Adrenal gland (tissue), 12 donors: Measurements from ENCODE around the gene CAMK1D. TPM values are rescaled to one million over a fixed set of nuclear protein-coding genes. Genes with fewer than 3 reads are reported as not detected.

Experiments used
- DNase-seq, 7 donors: peaks; one replicate each; pipeline ENCODE4 v3.0.0-alpha.2; 2019 to 2020
- H3K27ac ChIP-seq, 5 donors: fragments of 200-600 bp; sonication (generic) in 4 of 5; 1 replicate in 3 of 5; 2 replicates in 2 of 5; pipeline versions ENCODE4 v1.5.1 to v1.8.0; 2016 to 2020; ENCODE audit warnings: mild to moderate bottlenecking in 1 of 5
- H3K27me3 ChIP-seq: fragments of 200-600 bp; 2 replicates; pipeline ENCODE4 v1.8.0; 2021
- H3K36me3 ChIP-seq, 2 donors: fragments of 200-600 bp; replicated peaks in 1 of 2; 1 replicate in 1 of 2; 2 replicates in 1 of 2; pipeline versions ENCODE4 v1.5.1 to v1.8.0; 2018 to 2022
- H3K4me1 ChIP-seq, 2 donors: fragments of 200-600 bp; replicated peaks in 1 of 2; 1 replicate in 1 of 2; 2 replicates in 1 of 2; pipeline versions ENCODE4 v1.5.1 to v1.8.0; 2018 to 2021
- H3K4me3 ChIP-seq, 4 donors: fragments of 200-600 bp; sonication (generic) in 3 of 4; one replicate each; pipeline ENCODE4 v1.5.1; 2016 to 2018
- H3K9me3 ChIP-seq, 3 donors: fragments of 200-600 bp; sonication (generic) in 1 of 3; replicated peaks in 1 of 3; 1 replicate in 2 of 3; 2 replicates in 1 of 3; pipeline versions ENCODE4 v1.5.1 to v1.8.0; 2016 to 2021
- POLR2A ChIP-seq, 2 donors: fragments of 450-650 bp; IDR thresholded peaks; one replicate each; pipeline ENCODE4 v1.6.1; 2017; ENCODE audit warnings: antibody characterized with exemption in 2 of 2, mild to moderate bottlenecking in 2 of 2, moderate library complexity in 1 of 2
- WGBS, 4 donors: extraction: QIAGEN DNeasy Blood & Tissue Kit in 2 of 4; methylation state at CpG; one replicate each; pipeline versions ENCODE4 v1.1.5 to v1.1.7; 2013 to 2017; 5-methylcytosine and 5-hydroxymethylcytosine counted together
- intact Hi-C, 2 donors: fragments of 100-400 bp; cut with DNase I; formaldehyde crosslinking; loops; one replicate each; pipeline versions ENCODE4 v1.14.1 to v1.15.0; 2022 to 2023
- polyA plus RNA-seq, 3 donors: library from polyadenylated mRNA; stranded (reverse); fragments of 200-250 nt in 2 of 3; fragments of 350-450 nt in 1 of 3; fragmentation: Illumina TruSeq in 1 of 3; extraction: RNeasy Lipid Tissue Mini Kit (QIAGEN cat#74804) in 1 of 3; gene quantifications; one replicate each; pipeline ENCODE4 v1.2.3, GENCODE V29; 2013 to 2014
- total RNA-seq, 9 donors: library from RNA; depleted of rRNA in 4 of 9; stranded (reverse); fragments of >200 nt in 4 of 9; fragments of 120-200 nt in 1 of 9; fragmentation: NEBNext Ultra II Directional in 1 of 9; extraction: Animal tissue kit (Norgen Biotek cat#: 25700) in 1 of 9; gene quantifications; one replicate each; pipeline versions ENCODE4 v1.1.0 to v1.2.4, GENCODE V29; 2013 to 2023
- TF ChIP-seq, protein P1 (sequence below), 6 experiments: fragments of 450-650 bp in 4 of 6; fragments of 200-600 bp in 2 of 6; sonication (generic) in 1 of 6; IDR thresholded peaks; 1 replicate in 5 of 6; 2 replicates in 1 of 6; pipeline versions ENCODE4 v1.5.1 to v1.8.0; 2016 to 2021; ENCODE audit warnings: antibody characterized with exemption in 6 of 6, mild to moderate bottlenecking in 2 of 6, moderate library complexity in 1 of 6
- donor health status: healthy with polysubstance abuse.
- donor health status: Bipolar disorder and iron deficiency.
- donor health status: DM: yes; HTN: yes; CAD: no.
- donor health status: DM: no; HTN: no; CAD: no.
- donor health status: DM: no; HTN: no; CAD: no.
- donor health status: DM: yes; HTN: yes; CAD: no.

The CAMK1D gene
- total and polyA plus RNA-seq, 12 donors: 2.3 to 9.4 (median 6.5) TPM

DNA sequence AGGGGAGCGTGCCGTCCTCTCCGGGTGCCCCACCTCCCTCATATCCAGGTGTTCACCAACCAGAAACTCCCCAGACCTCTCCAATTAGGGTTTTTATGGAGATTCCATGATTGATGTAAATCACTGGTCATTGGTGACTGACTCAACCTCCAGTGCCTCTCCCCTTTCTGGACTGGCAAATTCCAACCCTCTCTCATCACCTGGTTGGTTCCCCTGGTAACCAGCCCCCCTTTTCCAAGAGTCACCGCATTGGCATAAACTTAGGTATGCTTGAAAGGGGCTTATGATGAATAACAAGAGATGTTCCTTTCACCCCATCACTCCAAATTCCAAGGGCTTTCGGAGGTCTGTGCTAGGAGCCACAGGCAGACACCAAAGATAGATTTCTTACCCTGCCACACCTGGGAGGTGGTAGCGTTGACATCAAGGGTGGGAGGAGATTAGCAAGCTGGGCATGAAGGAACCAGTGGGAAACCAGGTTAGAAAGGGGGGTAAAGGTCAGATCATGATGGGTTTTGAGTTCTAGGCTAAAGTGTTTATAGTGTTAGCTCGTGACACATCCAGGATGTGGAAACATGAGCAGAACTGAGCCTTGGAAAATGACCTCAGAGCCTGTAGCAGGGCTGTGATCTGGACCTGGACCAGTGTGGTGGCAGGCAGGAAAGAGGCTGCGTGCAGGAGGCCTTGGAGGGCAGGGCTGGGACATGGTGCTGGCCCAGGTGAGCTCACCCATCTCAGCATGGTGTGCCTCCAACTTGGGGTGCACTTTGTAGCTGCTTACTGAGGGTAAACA, 45.1 kb downstream of the CAMK1D start:
- no peak overlapping the region for H3K4me3 ChIP-seq

DNA sequence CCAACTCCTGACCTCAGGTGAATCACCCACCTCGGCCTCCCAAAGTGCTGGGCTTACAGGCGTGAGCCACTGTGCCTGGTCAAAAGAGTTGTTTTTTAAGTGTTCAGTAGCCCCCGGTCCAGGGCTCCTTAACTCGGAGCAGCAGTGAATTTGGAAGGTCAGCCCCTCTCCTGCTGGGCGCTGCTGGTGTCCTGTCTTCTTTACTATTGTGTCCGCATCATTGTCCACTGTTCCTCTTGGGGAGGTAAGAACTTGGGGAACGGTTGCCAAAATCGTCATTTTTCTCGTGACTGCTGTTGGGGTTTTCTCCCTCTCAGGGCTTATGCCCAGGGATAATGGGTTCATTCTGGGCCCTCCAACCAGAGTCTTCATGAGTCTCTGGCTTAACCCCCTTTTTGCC, 46.7 kb downstream of the CAMK1D start:
- no peaks in the 10 kb centered on the region for H3K4me1 ChIP-seq
- intact Hi-C loops: no loop called here
- DNase-seq: peak in 1 of 7 donors; percentile 18
- no peaks in the 10 kb centered on the region for H3K36me3 ChIP-seq
- H3K27me3 ChIP-seq: no peaks in the 10 kb centered on the region
- TF ChIP-seq, protein P1, sequence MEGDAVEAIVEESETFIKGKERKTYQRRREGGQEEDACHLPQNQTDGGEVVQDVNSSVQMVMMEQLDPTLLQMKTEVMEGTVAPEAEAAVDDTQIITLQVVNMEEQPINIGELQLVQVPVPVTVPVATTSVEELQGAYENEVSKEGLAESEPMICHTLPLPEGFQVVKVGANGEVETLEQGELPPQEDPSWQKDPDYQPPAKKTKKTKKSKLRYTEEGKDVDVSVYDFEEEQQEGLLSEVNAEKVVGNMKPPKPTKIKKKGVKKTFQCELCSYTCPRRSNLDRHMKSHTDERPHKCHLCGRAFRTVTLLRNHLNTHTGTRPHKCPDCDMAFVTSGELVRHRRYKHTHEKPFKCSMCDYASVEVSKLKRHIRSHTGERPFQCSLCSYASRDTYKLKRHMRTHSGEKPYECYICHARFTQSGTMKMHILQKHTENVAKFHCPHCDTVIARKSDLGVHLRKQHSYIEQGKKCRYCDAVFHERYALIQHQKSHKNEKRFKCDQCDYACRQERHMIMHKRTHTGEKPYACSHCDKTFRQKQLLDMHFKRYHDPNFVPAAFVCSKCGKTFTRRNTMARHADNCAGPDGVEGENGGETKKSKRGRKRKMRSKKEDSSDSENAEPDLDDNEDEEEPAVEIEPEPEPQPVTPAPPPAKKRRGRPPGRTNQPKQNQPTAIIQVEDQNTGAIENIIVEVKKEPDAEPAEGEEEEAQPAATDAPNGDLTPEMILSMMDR (IDR thresholded peaks at IDR 0.05): no peak
- no peak for TF ChIP-seq POLR2A (IDR thresholded peaks at IDR 0.05)
- H3K27ac ChIP-seq: no peak overlapping the region
- H3K4me3 ChIP-seq: no peak overlapping the region
- H3K9me3 ChIP-seq: no peaks in the 10 kb centered on the region
- 91 to 95% (median 94%) methylated on average over 8 to 9 of the region's 9 CpGs for WGBS, 4 donors

More for the DNA sequence above, 45.1 kb downstream of the CAMK1D start:
- intact Hi-C loops: no loop called here
- Histone ChIP-seq H3K27me3 (no peaks in the 10 kb centered on the region), H3K27ac (no peak overlapping the region), H3K36me3 (no peaks in the 10 kb centered on the region), H3K9me3 (no peaks in the 10 kb centered on the region), H3K4me1 (peaks cover 0 to 5% of the 10 kb centered on the region in 2 donors)
- 80 to 94% (median 82%) methylated on average over 8 of the region's 8 CpGs for WGBS, 4 donors
- peak in 1 of 7 donors; percentile 30 for DNase-seq
- no peak for TF ChIP-seq POLR2A (IDR thresholded peaks at IDR 0.05)
- TF ChIP-seq, protein P1 (IDR thresholded peaks at IDR 0.05): no peak

DNA sequence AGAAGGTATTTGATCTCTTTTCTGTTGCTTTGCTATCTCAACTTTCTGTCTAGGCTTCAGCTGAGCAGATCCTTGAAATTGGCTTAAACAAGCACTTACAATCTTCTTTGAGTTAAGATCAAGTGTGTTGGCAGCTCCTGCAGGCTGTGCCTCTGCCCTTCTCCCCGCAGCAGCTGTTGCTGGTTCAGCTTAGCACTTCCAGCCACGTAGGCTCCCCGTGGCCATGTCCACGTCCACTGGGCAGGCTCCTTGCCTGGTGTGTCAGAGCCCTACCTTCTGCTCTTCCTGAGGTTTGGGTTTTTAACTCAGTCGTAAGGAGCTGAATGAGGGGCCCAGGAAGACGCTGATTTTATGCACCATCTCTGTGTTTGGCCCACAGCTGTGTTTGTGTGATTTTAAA, 47.2 kb downstream of the CAMK1D start:
- Histone ChIP-seq H3K36me3 (no peaks in the 10 kb centered on the region), H3K27ac (no peak overlapping the region), H3K4me3 (no peak overlapping the region), H3K4me1 (no peaks in the 10 kb centered on the region), H3K27me3 (no peaks in the 10 kb centered on the region), H3K9me3 (no peaks in the 10 kb centered on the region)
- peak in 1 of 7 donors; percentile 29 for DNase-seq
- TF ChIP-seq, protein P1 (IDR thresholded peaks at IDR 0.05): no peak
- no peak for TF ChIP-seq POLR2A (IDR thresholded peaks at IDR 0.05)
- intact Hi-C loops: no loop called here
- 82 to 91% (median 86%) methylated on average over 6 of the region's 6 CpGs for WGBS, 4 donors

DNA sequence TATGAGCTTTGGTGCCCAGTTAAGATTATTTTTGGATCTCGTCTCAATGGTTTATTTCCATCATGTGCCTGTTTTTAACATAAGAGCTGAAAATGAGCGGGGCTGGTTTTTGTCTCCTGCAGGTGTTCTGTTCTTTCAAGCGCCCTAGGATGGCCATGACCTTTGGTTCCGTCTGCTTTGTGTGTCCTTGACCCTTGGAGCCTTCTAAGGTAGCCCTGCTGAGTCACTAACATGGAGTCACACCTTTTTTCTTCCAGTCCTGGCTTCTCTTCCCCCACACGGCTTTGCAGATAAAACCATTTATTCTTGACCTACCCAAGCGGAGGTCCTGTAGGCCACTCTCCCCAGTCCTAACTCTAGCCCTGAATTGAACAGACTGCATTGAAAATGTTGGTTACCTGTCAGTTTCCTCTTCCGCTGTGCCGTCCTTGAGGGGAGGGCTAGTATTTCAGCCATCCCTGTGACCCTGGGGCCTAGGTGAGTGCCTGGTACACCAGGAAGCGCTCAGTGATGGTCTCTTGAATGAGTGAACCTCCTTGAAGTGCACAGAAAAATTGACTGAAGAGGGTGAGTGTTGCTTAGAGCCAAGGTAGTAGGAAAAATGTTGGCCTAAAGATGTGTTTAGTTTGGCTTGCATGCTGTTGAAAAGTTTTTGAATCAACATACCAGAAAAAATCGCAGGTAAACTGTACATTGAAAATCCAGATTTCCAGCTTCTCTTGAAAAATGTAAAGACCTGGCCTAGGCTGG, 48.0 kb downstream of the CAMK1D start:
- H3K36me3 ChIP-seq: no peaks in the 10 kb centered on the region
- intact Hi-C loops: no loop called here
- no peaks in the 10 kb centered on the region for H3K27me3 ChIP-seq
- no peaks in the 10 kb centered on the region for H3K4me1 ChIP-seq
- WGBS, 4 donors: 79 to 85% (median 82%) methylated on average over 10 of the region's 10 CpGs
- no peaks in the 10 kb centered on the region for H3K9me3 ChIP-seq
- no peak overlapping the region for H3K27ac ChIP-seq
- peak in 1 of 7 donors; percentile 30 for DNase-seq
- no peak for TF ChIP-seq POLR2A (IDR thresholded peaks at IDR 0.05)
- TF ChIP-seq, protein P1 (IDR thresholded peaks at IDR 0.05): no peak
- no peak overlapping the region for H3K4me3 ChIP-seq
